Endothelial cell of umbilical vein (primary cell): ENCODE data around the gene CYBRD1. TPM values are rescaled to one million over a fixed set of nuclear protein-coding genes. Genes with fewer than 3 reads are reported as not detected.

ENCODE experiments used
- BruUV-seq: library from RNA; stranded (reverse); fragments of 400-500 nt; replicated peaks from 2 replicates; lab custom pipeline; 2021; lab: Mats Ljungman, UMichigan
- CTCF ChIA-PET: fragments of 300-600, 350-600 bp; sonication (Branson Sonifier 250); formaldehyde crosslinking; loops from one replicate; lab custom pipeline; 2021; ENCODE audit warnings: antibody characterized with exemption, inconsistent platforms; lab: Charles Lee
- POLR2A ChIA-PET: fragments of 300-600, 350-600 bp; sonication (Branson Sonifier 250); formaldehyde crosslinking; loops from one replicate; lab custom pipeline; 2021; ENCODE audit warnings: antibody characterized with exemption, inconsistent platforms; lab: Charles Lee
- DNase-seq: peaks from one replicate; pipeline ENCODE4 v3.0.0-alpha.2; 2011; ENCODE audit warnings: low read depth, low spot score
- FAIRE-seq: peaks from 2 replicates; lab custom pipeline; 2011; peaks lifted over from hg19 to GRCh38; lab: Jason Lieb, UNC
- H2AFZ ChIP-seq: 2 replicates; pipeline ENCODE4 v1.6.0; 2012; ENCODE audit warnings: low read depth, low read length, control low read depth, inconsistent platforms
- H3K27ac ChIP-seq: 2 replicates; pipeline ENCODE4 v1.5.1; 2011; ENCODE audit warnings: low read depth, mild to moderate bottlenecking, control low read depth, low read length, moderate library complexity; ENCODE audit not compliant: insufficient read depth
- H3K27me3 ChIP-seq, 2 experiments: 2 replicates each; pipeline versions ENCODE4 v1.6.0 to v1.6.1; 2011; ENCODE audit warnings: low read length in 2 of 2, mixed read lengths in 1 of 2; ENCODE audit not compliant: control insufficient read depth in 2 of 2, insufficient read depth in 2 of 2
- H3K36me3 ChIP-seq, 2 experiments: 2 replicates in 1 of 2; 3 replicates in 1 of 2; pipeline ENCODE4 v1.5.1; 2011; ENCODE audit warnings: low read length in 2 of 2, mild to moderate bottlenecking in 1 of 2, moderate library complexity in 1 of 2; ENCODE audit not compliant: control insufficient read depth in 2 of 2, insufficient read depth in 2 of 2; ENCODE audit errors: extremely low read depth in 1 of 2
- H3K4me1 ChIP-seq: 3 replicates; pipeline ENCODE4 v1.5.1; 2011; ENCODE audit warnings: mild to moderate bottlenecking, low read length; ENCODE audit not compliant: control insufficient read depth, insufficient read depth; ENCODE audit errors: extremely low read depth
- H3K4me2 ChIP-seq: 2 replicates; pipeline ENCODE4 v1.6.1; 2011; ENCODE audit warnings: low read length, control low read depth, mixed read lengths; ENCODE audit not compliant: insufficient read depth
- H3K4me3 ChIP-seq, 3 experiments: fragments of 200-600 bp in 1 of 3; sonication (generic), shearing (Covaris generic) in 1 of 3; replicated peaks in 1 of 3; 2 replicates each; pipeline ENCODE4 v1.5.1; 2011 to 2016; ENCODE audit warnings: control low read depth in 3 of 3, low read length in 3 of 3, mild to moderate bottlenecking in 2 of 3, inconsistent platforms in 1 of 3, low read depth in 1 of 3, moderate library complexity in 1 of 3; ENCODE audit not compliant: insufficient read depth in 1 of 3
- H3K79me2 ChIP-seq: 2 replicates; pipeline ENCODE4 v1.6.0; 2012; ENCODE audit warnings: low read length, inconsistent platforms; ENCODE audit not compliant: control insufficient read depth, insufficient read depth
- H3K9ac ChIP-seq: replicated peaks from 2 replicates; pipeline ENCODE3; 2011; ENCODE audit warnings: low read length, control low read depth; ENCODE audit not compliant: insufficient read depth; ENCODE audit errors: extremely low read depth
- H3K9me1 ChIP-seq: replicated peaks from 3 replicates; pipeline ENCODE4 v1.6.0; 2011; ENCODE audit warnings: mild to moderate bottlenecking, low read length; ENCODE audit not compliant: control insufficient read depth, insufficient read depth; ENCODE audit errors: extremely low read depth
- H3K9me3 ChIP-seq: replicated peaks from 2 replicates; pipeline ENCODE4 v1.5.1; 2012; ENCODE audit warnings: low read length, inconsistent platforms; ENCODE audit not compliant: control insufficient read depth, insufficient read depth
- H4K20me1 ChIP-seq: replicated peaks from 2 replicates; pipeline ENCODE3; 2011; ENCODE audit warnings: mild to moderate bottlenecking, low read length; ENCODE audit not compliant: control insufficient read depth, insufficient read depth; ENCODE audit errors: extremely low read depth
- EZH2 ChIP-seq: IDR thresholded peaks from 2 replicates; pipeline ENCODE4 v1.6.1; 2012; ENCODE audit warnings: borderline replicate concordance, low read depth, mild to moderate bottlenecking, moderate library complexity, low read length, inconsistent platforms; ENCODE audit not compliant: severe bottlenecking
- FOS ChIP-seq: IDR thresholded peaks from 2 replicates; pipeline ENCODE4 v1.6.1; 2011; ENCODE audit warnings: mild to moderate bottlenecking, low read length, moderate library complexity, borderline replicate concordance; ENCODE audit not compliant: insufficient read depth
- GATA2 ChIP-seq: IDR thresholded peaks from 2 replicates; pipeline ENCODE4 v1.7.0; 2011; ENCODE audit warnings: low read depth, mild to moderate bottlenecking, moderate library complexity, mixed read lengths, low read length; ENCODE audit not compliant: insufficient read length, insufficient read depth
- JUN ChIP-seq: IDR thresholded peaks from 2 replicates; pipeline ENCODE4 v1.6.1; 2011; ENCODE audit warnings: borderline replicate concordance, low read depth; ENCODE audit not compliant: insufficient read length, insufficient read depth
- MYC ChIP-seq: IDR thresholded peaks from one replicate; pipeline ENCODE4 v1.6.1; 2011; ENCODE audit warnings: mild to moderate bottlenecking, low read depth, low read length
- POLR2A ChIP-seq: IDR thresholded peaks from 2 replicates; pipeline ENCODE4 v1.6.1; 2012; ENCODE audit warnings: low read depth, mild to moderate bottlenecking, control low read depth, low read length
- POLR2AphosphoS5 ChIP-seq: IDR thresholded peaks from 2 replicates; pipeline ENCODE4 v1.6.1; 2012; ENCODE audit warnings: low read depth, mild to moderate bottlenecking, control low read depth, low read length, moderate library complexity; ENCODE audit not compliant: insufficient read depth
- dilution Hi-C: fragments of 300-500 bp; cut with MboI; formaldehyde crosslinking; loops from one replicate; pipeline ENCODE4 v1.15.0; 2019; ENCODE audit warnings: low sequenced_read_pairs; ENCODE audit not compliant: extremely low pct_ligation_motif_present
- intact Hi-C: fragments of 100-400 bp; cut with micrococcal nuclease; formaldehyde crosslinking; loops from one replicate; pipeline ENCODE4 v1.10.0; 2022
- polyA plus RNA-seq, 4 experiments: library from polyadenylated mRNA; depleted of rRNA in 3 of 4; stranded (reverse) in 3 of 4; unstranded in 1 of 4; fragments of >200 nt; gene quantifications; 2 replicates each; pipeline versions ENCODE4 v1.2.1 to v1.2.3, GENCODE V29; 2011 to 2012; ENCODE audit warnings: missing spikeins in 1 of 4
- total RNA-seq: library from RNA; stranded (reverse); gene quantifications from 2 replicates; pipeline ENCODE4 v1.2.3, GENCODE V29; 2021
- TF ChIP-seq, protein P1 (sequence below), 2 donors: IDR thresholded peaks; 1 replicate in 1 of 2; 2 replicates in 1 of 2; pipeline ENCODE4 v1.5.1; 2011; ENCODE audit warnings: low read length in 2 of 2, mild to moderate bottlenecking in 2 of 2, moderate library complexity in 2 of 2, control low read depth in 1 of 2, inconsistent platforms in 1 of 2, low read depth in 1 of 2; ENCODE audit not compliant: insufficient read depth in 1 of 2; ENCODE audit errors: extremely low read depth in 1 of 2
- TF ChIP-seq, protein P2 (sequence below): IDR thresholded peaks from 2 replicates; pipeline ENCODE4 v1.6.1; 2011; ENCODE audit not compliant: insufficient read depth, insufficient read length

Gene CYBRD1
- total and polyA plus RNA-seq, 2 donors (not counting 3 experiments of a cell fraction or from before 2014, with no cell fraction given) = 23.1 to 24.8 TPM

DNA sequence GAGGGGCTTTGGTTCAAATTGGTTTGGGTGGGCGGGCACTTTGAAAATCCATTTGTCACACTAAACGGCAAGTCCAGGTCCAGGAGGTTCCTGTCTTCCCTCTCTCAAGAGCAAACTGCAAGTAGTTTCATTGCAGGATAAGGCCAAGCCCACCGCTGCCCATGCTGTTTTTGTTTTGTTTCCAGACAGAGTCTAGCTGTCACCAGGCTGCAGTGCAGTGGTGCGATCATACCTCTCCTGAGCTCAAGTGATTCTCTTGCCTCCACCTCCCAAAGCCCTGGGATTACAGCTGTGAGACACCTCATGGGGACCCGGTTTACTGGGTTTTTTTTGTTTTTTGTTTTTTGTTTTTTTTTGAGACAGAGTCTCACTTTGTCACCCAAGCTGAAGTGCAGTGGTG, 1.8 kb upstream of the CYBRD1 start:
- FAIRE-seq (no peak), DNase-seq (no peak)
- H3K4me2 ChIP-seq = no peak overlapping the region
- dilution Hi-C loops (no loop called here), intact Hi-C loops (no loop called here)
- H3K4me3 ChIP-seq = no peak overlapping the region
- ChIA-PET POLR2A (no interaction called here), CTCF (interaction anchor here (1.0 kb wide), 1 partner anchor 21 kb away, joined by 3 read pairs; no protein-coding TSS in a partner anchor)
- no peak overlapping the region for H2AFZ ChIP-seq
- no TSS peak for BruUV-seq
- no peaks in the 10 kb centered on the region for H3K9me1 ChIP-seq
- H3K9me3 ChIP-seq = no peaks in the 10 kb centered on the region
- H3K79me2 ChIP-seq = no peaks in the 10 kb centered on the region
- TF ChIP-seq POLR2A (no peak), JUN (no peak), MYC (no peak), GATA2 (no peak), POLR2AphosphoS5 (no peak), FOS (no peak), EZH2 (no peak)
- TF ChIP-seq, protein P1, sequence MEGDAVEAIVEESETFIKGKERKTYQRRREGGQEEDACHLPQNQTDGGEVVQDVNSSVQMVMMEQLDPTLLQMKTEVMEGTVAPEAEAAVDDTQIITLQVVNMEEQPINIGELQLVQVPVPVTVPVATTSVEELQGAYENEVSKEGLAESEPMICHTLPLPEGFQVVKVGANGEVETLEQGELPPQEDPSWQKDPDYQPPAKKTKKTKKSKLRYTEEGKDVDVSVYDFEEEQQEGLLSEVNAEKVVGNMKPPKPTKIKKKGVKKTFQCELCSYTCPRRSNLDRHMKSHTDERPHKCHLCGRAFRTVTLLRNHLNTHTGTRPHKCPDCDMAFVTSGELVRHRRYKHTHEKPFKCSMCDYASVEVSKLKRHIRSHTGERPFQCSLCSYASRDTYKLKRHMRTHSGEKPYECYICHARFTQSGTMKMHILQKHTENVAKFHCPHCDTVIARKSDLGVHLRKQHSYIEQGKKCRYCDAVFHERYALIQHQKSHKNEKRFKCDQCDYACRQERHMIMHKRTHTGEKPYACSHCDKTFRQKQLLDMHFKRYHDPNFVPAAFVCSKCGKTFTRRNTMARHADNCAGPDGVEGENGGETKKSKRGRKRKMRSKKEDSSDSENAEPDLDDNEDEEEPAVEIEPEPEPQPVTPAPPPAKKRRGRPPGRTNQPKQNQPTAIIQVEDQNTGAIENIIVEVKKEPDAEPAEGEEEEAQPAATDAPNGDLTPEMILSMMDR (IDR thresholded peaks at IDR 0.05; ENCODE audit: extremely low read depth in 1 of 2, insufficient read depth in 1 of 2, low read depth in 1 of 2, low read length in 2 of 2) = no peak
- TF ChIP-seq, protein P2, sequence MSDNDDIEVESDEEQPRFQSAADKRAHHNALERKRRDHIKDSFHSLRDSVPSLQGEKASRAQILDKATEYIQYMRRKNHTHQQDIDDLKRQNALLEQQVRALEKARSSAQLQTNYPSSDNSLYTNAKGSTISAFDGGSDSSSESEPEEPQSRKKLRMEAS = no peak
- no peak overlapping the region for H3K9ac ChIP-seq
- H3K27me3 ChIP-seq = peaks cover 0 to 1% of the 10 kb centered on the region in 2 experiments
- H4K20me1 ChIP-seq = no peaks in the 10 kb centered on the region
- H3K36me3 ChIP-seq = no peaks in the 10 kb centered on the region
- no peak overlapping the region for H3K27ac ChIP-seq
- H3K4me1 ChIP-seq = peaks cover 13% of the 10 kb centered on the region
